ENCODE measurements around the gene SETMAR.
"Not testable (repeated sequence)": the region's sequence is repeated elsewhere in the genome, so short reads cannot be mapped to it uniquely, and the experiment has no call there.

SETMAR gene

GRCh38 chr3:4323246-4324027, 20.3 kb downstream of the SETMAR start:
- H3K4me3 ChIP-seq (ENCODE audit: low read length), result no peak overlapping the region
- no peak for DNase-seq (ENCODE audit: low read depth)
- TF ChIP-seq CTCF (IDR thresholded peaks at IDR 0.05; ENCODE audit: insufficient read depth, low read depth, low read length, missing control alignments), result no peak

GRCh38 chr3:4326868-4327267, 23.7 kb downstream of the SETMAR start:
- H3K4me3 ChIP-seq (ENCODE audit: low read length), result no peak overlapping the region
- TF ChIP-seq CTCF (IDR thresholded peaks at IDR 0.05; ENCODE audit: insufficient read depth, low read depth, low read length, missing control alignments), result no peak
- DNase-seq (ENCODE audit: low read depth), result no peak

- H3K4me3 ChIP-seq (ENCODE audit: low read length); DNase-seq (ENCODE audit: low read depth): not testable (repeated sequence)
Measured at GRCh38 chr3:4329806-4330205, 26.6 kb downstream of the SETMAR start.

DNA sequence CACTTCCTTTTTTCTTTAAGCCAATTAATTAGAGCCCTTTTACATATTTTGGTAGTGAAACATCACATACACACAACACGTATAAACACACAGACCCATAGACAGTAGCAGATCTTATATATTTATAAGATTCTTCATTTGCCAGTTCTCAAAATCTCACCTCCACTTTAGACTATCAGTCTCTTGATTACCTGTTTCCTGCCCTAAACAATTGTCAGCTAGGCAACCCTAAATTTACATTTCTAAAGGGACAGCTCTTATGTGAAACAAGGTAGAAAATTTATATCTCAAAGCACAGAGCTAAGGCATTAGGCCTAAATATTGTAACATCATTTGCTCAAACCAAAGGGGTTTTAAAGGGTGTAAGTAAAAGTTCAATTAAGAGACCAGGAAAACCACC, 28.9 kb downstream of the SETMAR start:
- DNase-seq (ENCODE audit: low read depth), result no peak
- no peak for TF ChIP-seq CTCF (IDR thresholded peaks at IDR 0.05; ENCODE audit: insufficient read depth, low read depth, low read length, missing control alignments)

GRCh38 chr3:4332574-4332973, 29.4 kb downstream of the SETMAR start:
- no peak overlapping the region for H3K4me3 ChIP-seq (ENCODE audit: low read length)
- DNase-seq (ENCODE audit: low read depth), result no peak
- no peak for TF ChIP-seq CTCF (IDR thresholded peaks at IDR 0.05; ENCODE audit: insufficient read depth, low read depth, low read length, missing control alignments)

More for the DNA sequence above, 28.9 kb downstream of the SETMAR start:
- H3K4me3 ChIP-seq (ENCODE audit: low read length), result no peak overlapping the region

DNA sequence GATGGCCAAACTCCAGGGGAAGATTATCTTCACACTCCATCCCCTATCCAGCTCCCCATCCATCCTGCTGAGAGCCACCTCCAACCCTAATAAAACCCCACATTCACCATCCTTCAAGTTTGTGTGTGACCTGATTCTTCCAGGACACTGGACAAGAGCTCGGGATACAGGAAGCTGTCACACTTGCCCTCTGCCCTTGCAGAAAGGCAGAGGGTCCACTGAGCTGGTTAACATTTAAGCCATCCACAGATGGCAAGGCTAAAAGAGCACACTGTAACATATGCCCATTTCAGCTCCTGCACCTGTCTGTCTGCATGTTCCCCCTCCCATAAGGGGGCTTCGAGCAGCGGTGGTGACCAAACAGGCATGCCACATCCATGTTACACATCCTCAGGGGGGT, 29.8 kb downstream of the SETMAR start:
- TF ChIP-seq CTCF (IDR thresholded peaks at IDR 0.05; ENCODE audit: insufficient read depth, low read depth, low read length, missing control alignments), result no peak
- no peak overlapping the region for H3K4me3 ChIP-seq (ENCODE audit: low read length)
- DNase-seq (ENCODE audit: low read depth), result no peak

- no peak overlapping the region for H3K4me3 ChIP-seq (ENCODE audit: low read length)
- no peak for DNase-seq (ENCODE audit: low read depth)
- TF ChIP-seq CTCF (IDR thresholded peaks at IDR 0.05; ENCODE audit: insufficient read depth, low read depth, low read length, missing control alignments), result peak; percentile 21
Measured at GRCh38 chr3:4334548-4334947, 31.4 kb downstream of the SETMAR start.

Data from epithelial cell of esophagus (primary cell).